Natural killer cell (primary cell): ENCODE measurements around the gene WHRN. TPM values are rescaled to one million over a fixed set of nuclear protein-coding genes. Genes with fewer than 3 reads are reported as not detected.
A peak's percentile ranks its signal among the peaks of the same experiment; 100 is the strongest.

Experiments used
- ATAC-seq, 3 donors: fragments of 150-1000 bp in 2 of 3; fragments of 200-7000 bp in 1 of 3; cut with Tn5 transposase; 1 replicate in 1 of 3; 2 replicates in 2 of 3; pipeline ENCODE4 v1.10.0; 2021; ENCODE audit warnings: mild to moderate bottlenecking in 2 of 3, moderate library complexity in 2 of 3
- DNase-seq, 2 donors: peaks; one replicate each; pipeline versions ENCODE4 v3.0.0 to v3.0.0-alpha.2; 2013 to 2021; ENCODE audit warnings: mixed read lengths in 1 of 2
- H3K27ac ChIP-seq: one replicate; pipeline ENCODE4 v1.5.1; 2013; ENCODE audit warnings: mild to moderate bottlenecking, low read length
- H3K27me3 ChIP-seq: one replicate; pipeline ENCODE4 v1.6.1; 2013; ENCODE audit warnings: low read length; ENCODE audit not compliant: control insufficient read depth, insufficient read depth
- H3K36me3 ChIP-seq: one replicate; pipeline ENCODE4 v1.6.1; 2013; ENCODE audit warnings: low read length; ENCODE audit not compliant: control insufficient read depth, insufficient read depth
- H3K4me1 ChIP-seq: one replicate; pipeline ENCODE4 v1.6.1; 2013; ENCODE audit warnings: low read length; ENCODE audit not compliant: control insufficient read depth, insufficient read depth
- H3K4me3 ChIP-seq: one replicate; pipeline ENCODE4 v1.5.1; 2013; ENCODE audit warnings: low read length
- H3K9me3 ChIP-seq: one replicate; pipeline ENCODE4 v1.6.1; 2013; ENCODE audit warnings: low read length; ENCODE audit not compliant: control insufficient read depth, insufficient read depth
- H3K27ac Mint-ChIP-seq, 2 donors: one replicate each; pipeline ENCODE4 v1.8.0; 2022; ENCODE audit warnings: mild to moderate bottlenecking in 2 of 2, mixed read lengths in 2 of 2, moderate library complexity in 1 of 2
- H3K27me3 Mint-ChIP-seq, 2 donors: one replicate each; pipeline ENCODE4 v1.8.0; 2022; ENCODE audit warnings: low read depth in 2 of 2, mixed read lengths in 2 of 2
- H3K36me3 Mint-ChIP-seq: one replicate; pipeline ENCODE4 v1.8.0; 2022; ENCODE audit warnings: mixed read lengths
- H3K4me1 Mint-ChIP-seq, 2 donors: one replicate each; pipeline ENCODE4 v1.8.0; 2022; ENCODE audit warnings: mixed read lengths in 2 of 2
- H3K4me3 Mint-ChIP-seq: one replicate; pipeline ENCODE4 v1.8.0; 2022; ENCODE audit warnings: mild to moderate bottlenecking, moderate library complexity, mixed read lengths
- H3K9me3 Mint-ChIP-seq, 2 donors: one replicate each; pipeline ENCODE4 v1.8.0; 2022; ENCODE audit warnings: mixed read lengths in 2 of 2
- WGBS: methylation state at CpG from one replicate; pipeline ENCODE4 v1.1.7; 2013; ENCODE audit warnings: missing lambda C conversion rate; ENCODE audit not compliant: insufficient coverage; 5-methylcytosine and 5-hydroxymethylcytosine counted together
- intact Hi-C: fragments of 100-400 bp; cut with micrococcal nuclease; formaldehyde crosslinking; loops from one replicate; pipeline ENCODE4 v1.14.2; 2022
- total RNA-seq, 4 donors: library from RNA; stranded (reverse); fragments of 120-200 nt in 1 of 4; gene quantifications; one replicate each; pipeline versions ENCODE4 v1.2.3 to v1.2.4, GENCODE V29; 2013 to 2022
- TF ChIP-seq, protein P1 (sequence below): fragments of 200-600 bp; IDR thresholded peaks from one replicate; pipeline ENCODE4 v1.8.0; 2022; ENCODE audit warnings: antibody characterized with exemption

WHRN gene
- 10 to 100 TPM; 29.8 to 90.6 (median 36.8) TPM for total RNA-seq
- total RNA-seq (2013), result 8.5 TPM

DNA sequence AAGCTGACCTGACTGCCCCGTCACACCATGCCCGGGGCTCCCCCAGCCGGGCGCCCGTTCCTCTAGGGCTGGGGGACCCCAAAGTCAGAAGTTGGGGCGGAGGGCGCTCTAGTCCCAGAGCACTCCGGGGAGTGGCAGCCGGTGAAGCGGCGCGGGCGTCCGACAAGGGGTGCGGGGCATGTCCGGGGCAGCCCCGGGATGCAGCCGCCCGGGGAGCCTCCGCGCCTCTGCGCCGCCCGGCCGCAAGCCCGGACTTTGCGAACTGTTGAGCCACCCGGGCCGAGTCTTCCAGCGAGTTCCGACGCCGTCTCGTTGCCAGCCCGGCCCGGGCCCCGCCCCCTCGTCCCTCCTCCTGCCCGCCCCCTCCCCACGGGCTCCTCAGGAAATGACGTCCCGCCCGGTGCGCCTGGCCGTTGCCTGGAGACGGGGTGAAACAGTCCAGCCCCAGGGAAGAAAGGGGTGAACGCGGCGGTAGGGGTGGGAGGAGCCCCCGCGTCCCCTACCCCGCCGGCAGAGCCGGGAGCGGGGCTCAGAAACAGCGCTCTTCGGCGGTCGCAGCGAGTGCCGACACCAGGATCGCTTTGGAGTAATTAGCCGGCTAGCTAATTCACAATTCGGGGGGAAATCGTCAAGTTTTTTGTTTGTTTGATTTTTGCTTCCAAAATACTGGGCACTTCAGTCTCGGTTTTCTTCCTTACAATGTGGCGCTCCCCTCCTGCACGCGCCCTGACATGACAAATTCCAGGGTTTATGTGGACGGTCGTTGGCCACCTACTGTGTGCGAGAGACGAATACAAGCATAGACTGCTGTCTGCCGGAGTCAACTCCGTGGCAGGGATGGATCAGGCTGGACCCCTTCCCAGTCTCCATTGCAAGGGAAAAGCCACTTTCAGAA is at the start of gene WHRN:
WHRN (minus strand) TSS at position 287 of the 895 bp plus-strand sequence. CDS start 672 bp downstream, outside the sequence.
- peaks cover 25 to 28% of the 10 kb centered on the region in 2 donors for H3K4me1 Mint-ChIP-seq
- H3K4me1 ChIP-seq, result peaks cover 33% of the 10 kb centered on the region
- H3K4me3 Mint-ChIP-seq, result peak within 1 kb of the TSS; percentile 91
- H3K9me3 ChIP-seq, result no peaks in the 10 kb centered on the region
- H3K36me3 Mint-ChIP-seq, result no peaks in the 10 kb centered on the region
- peaks cover 25% of the 10 kb centered on the region for H3K27me3 ChIP-seq
- intact Hi-C loops, result loop anchor here (5.0 kb wide), 1 partner anchor 168 kb away; no protein-coding TSS in a partner anchor
- peak; percentile 82 to 94 (median 89) for ATAC-seq
- peak within 1 kb of the TSS; percentile 83 to 91 for H3K27ac Mint-ChIP-seq
- peak within 1 kb of the TSS; percentile 53 for H3K4me3 ChIP-seq
- peaks cover 37 to 44% of the 10 kb centered on the region in 2 donors for H3K27me3 Mint-ChIP-seq
- WGBS, result 1% methylated on average over 70 of the region's 75 CpGs
- H3K9me3 Mint-ChIP-seq, result no peaks in the 10 kb centered on the region
- DNase-seq, result peak; percentile 86 to 96
- TF ChIP-seq, protein P1, sequence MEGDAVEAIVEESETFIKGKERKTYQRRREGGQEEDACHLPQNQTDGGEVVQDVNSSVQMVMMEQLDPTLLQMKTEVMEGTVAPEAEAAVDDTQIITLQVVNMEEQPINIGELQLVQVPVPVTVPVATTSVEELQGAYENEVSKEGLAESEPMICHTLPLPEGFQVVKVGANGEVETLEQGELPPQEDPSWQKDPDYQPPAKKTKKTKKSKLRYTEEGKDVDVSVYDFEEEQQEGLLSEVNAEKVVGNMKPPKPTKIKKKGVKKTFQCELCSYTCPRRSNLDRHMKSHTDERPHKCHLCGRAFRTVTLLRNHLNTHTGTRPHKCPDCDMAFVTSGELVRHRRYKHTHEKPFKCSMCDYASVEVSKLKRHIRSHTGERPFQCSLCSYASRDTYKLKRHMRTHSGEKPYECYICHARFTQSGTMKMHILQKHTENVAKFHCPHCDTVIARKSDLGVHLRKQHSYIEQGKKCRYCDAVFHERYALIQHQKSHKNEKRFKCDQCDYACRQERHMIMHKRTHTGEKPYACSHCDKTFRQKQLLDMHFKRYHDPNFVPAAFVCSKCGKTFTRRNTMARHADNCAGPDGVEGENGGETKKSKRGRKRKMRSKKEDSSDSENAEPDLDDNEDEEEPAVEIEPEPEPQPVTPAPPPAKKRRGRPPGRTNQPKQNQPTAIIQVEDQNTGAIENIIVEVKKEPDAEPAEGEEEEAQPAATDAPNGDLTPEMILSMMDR, result no peak
- no peaks in the 10 kb centered on the region for H3K36me3 ChIP-seq
- H3K27ac ChIP-seq, result peak within 1 kb of the TSS; percentile 29

DNA sequence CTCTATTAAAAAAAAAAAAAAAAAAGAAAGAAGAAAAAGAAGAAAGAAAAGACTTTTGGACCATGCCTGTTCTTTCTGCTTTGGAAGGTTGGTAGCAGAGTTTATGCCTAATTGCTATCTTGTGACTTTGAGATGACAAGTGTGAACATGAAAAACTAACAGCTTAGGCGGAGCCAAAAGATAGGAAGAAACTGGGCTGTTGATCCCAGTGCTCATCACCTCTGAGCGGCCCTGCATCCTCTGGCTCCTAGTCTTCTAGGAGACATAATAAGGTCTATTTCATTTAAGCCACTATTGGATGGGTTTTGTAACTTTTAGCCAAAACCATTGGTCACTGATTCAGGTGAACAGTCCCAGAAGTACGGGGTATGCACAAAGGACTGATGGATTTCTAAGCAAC is 47.9 kb upstream of the WHRN start:
- Histone ChIP-seq H3K27ac (no peak overlapping the region), H3K4me1 (no peaks in the 10 kb centered on the region), H3K27me3 (no peaks in the 10 kb centered on the region), H3K4me3 (no peak overlapping the region), H3K36me3 (no peaks in the 10 kb centered on the region), H3K9me3 (no peaks in the 10 kb centered on the region)
- no peak overlapping the region for H3K27ac Mint-ChIP-seq
- H3K4me3 Mint-ChIP-seq, result no peak overlapping the region
- H3K4me1 Mint-ChIP-seq, result no peaks in the 10 kb centered on the region
- TF ChIP-seq, protein P1, result no peak
- DNase-seq (no peak), ATAC-seq (no peak)
- no peaks in the 10 kb centered on the region for H3K9me3 Mint-ChIP-seq
- H3K27me3 Mint-ChIP-seq, result peaks cover 3 to 31% of the 10 kb centered on the region in 2 donors
- intact Hi-C loops, result no loop called here
- no peaks in the 10 kb centered on the region for H3K36me3 Mint-ChIP-seq
- WGBS, result 92% methylated on average over 3 of the region's 3 CpGs

DNA sequence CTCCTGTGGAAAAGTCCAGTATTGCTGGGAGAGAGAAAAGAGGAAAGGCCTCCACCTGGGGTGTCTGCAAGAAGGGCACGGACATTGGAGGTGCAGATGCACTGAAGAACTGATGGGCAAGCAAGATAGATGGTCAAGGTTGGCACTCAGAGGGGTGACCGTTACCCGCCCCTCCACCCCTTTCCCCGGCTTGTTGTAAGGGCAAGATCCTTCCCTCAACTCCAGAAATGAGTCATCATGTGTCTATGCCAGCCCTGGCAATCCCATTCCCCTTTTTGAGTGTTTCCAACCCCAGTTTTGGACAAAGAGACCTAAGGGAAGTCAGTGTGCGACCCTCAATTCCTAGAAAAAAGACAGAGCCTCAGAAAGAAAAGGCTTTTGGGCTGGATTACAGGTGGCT is 47.4 kb upstream of the WHRN start:
- Histone ChIP-seq H3K36me3 (no peaks in the 10 kb centered on the region), H3K27me3 (no peaks in the 10 kb centered on the region), H3K4me3 (no peak overlapping the region), H3K9me3 (no peaks in the 10 kb centered on the region), H3K4me1 (no peaks in the 10 kb centered on the region), H3K27ac (no peak overlapping the region)
- H3K36me3 Mint-ChIP-seq, result no peaks in the 10 kb centered on the region
- no peaks in the 10 kb centered on the region for H3K4me1 Mint-ChIP-seq
- TF ChIP-seq, protein P1, result no peak
- H3K9me3 Mint-ChIP-seq, result no peaks in the 10 kb centered on the region
- peaks cover 3 to 31% of the 10 kb centered on the region in 2 donors for H3K27me3 Mint-ChIP-seq
- WGBS, result 84% methylated on average over 5 of the region's 5 CpGs
- H3K4me3 Mint-ChIP-seq, result no peak overlapping the region
- no peak overlapping the region for H3K27ac Mint-ChIP-seq
- intact Hi-C loops, result no loop called here
- ATAC-seq, result no peak
- no peak for DNase-seq
